Loucy (cell line): Measurements from ENCODE around the gene RERE.

Source experiments
- EZH2phosphoT487 ChIP-seq: fragments of 200-600 bp; IDR thresholded peaks from 2 replicates; pipeline ENCODE4 v1.6.1; 2018; ENCODE audit warnings: antibody characterized with exemption, mild to moderate bottlenecking, moderate library complexity, borderline replicate concordance
- TF ChIP-seq, protein P1 (sequence below): fragments of 200-600 bp; sonication (generic); conservative IDR thresholded peaks from 2 replicates; pipeline ENCODE4 v1.5.1; 2014; ENCODE audit warnings: mild to moderate bottlenecking, antibody characterized with exemption, low read length

DNA sequence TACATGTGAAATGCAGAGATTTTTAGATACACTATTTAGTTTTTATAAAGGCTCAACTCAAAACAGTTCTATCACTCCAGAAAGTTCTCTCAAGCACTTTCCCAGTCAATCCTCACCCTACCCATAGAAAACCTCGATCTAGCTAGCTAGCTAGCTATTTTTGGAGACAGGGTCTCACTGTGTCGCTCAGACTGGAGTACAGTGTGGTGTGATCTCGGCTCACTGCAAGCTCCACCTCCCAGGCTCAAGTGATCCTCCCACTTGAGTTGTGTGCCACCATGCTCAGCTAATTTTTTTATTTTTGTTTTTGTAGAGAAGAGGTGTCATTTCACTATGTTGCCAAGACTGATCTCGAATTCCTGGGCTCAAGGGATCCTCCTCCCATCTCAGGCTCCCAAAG, 236.9 kb downstream of the RERE start:
- TF ChIP-seq, protein P1, sequence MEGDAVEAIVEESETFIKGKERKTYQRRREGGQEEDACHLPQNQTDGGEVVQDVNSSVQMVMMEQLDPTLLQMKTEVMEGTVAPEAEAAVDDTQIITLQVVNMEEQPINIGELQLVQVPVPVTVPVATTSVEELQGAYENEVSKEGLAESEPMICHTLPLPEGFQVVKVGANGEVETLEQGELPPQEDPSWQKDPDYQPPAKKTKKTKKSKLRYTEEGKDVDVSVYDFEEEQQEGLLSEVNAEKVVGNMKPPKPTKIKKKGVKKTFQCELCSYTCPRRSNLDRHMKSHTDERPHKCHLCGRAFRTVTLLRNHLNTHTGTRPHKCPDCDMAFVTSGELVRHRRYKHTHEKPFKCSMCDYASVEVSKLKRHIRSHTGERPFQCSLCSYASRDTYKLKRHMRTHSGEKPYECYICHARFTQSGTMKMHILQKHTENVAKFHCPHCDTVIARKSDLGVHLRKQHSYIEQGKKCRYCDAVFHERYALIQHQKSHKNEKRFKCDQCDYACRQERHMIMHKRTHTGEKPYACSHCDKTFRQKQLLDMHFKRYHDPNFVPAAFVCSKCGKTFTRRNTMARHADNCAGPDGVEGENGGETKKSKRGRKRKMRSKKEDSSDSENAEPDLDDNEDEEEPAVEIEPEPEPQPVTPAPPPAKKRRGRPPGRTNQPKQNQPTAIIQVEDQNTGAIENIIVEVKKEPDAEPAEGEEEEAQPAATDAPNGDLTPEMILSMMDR = no peak
- no peak for TF ChIP-seq EZH2phosphoT487
